ENCODE results near the gene OR11H6.

DNA sequence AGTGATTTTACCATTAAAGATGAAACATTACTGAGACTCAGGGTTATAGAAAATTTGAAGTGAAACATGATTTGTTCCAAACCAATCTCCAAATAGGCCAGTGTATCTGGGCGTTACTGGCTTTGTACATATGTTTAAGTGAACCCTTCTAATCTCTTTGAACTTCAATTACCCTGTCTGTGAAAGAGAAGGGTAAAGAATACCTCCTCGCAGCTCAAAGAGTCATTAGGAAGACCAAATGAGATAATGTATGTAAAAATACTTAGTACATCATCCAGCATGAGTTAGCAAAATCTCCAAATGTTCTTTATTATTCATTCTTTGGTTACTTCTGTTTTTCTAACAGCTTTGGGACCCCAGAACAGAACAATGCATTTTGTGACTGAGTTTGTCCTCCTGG, at the start of gene OR11H6:
- TF ChIP-seq CTCF (IDR thresholded peaks at IDR 0.05; ENCODE audit: insufficient read depth, low read length): no peak
- TF ChIP-seq POLR2AphosphoS5 (IDR thresholded peaks at IDR 0.05; ENCODE audit: low read depth): no peak
